ENCODE results near the gene ELMO1. TPM values are rescaled to one million over a fixed set of nuclear protein-coding genes. Genes with fewer than 3 reads are reported as not detected.

The ELMO1 gene
- total RNA-seq, 1 donor from 2014 or later, result 132 TPM

- H3K4me3 Mint-ChIP-seq, result no peak overlapping the region
- peaks cover 43% of the 10 kb centered on the region for H3K36me3 Mint-ChIP-seq (ENCODE audit: low read depth)
- ATAC-seq (ENCODE audit: low read depth) (no peak), DNase-seq (no peak)
- no peaks in the 10 kb centered on the region for H3K9me3 Mint-ChIP-seq
- TF ChIP-seq CTCF (IDR thresholded peaks at IDR 0.05), result no peak
- no peak overlapping the region for H3K27ac Mint-ChIP-seq
- POLR2A ChIA-PET, result no interaction called here
- no peaks in the 10 kb centered on the region for H3K27me3 Mint-ChIP-seq
- no peaks in the 10 kb centered on the region for H3K4me1 Mint-ChIP-seq
- intact Hi-C loops (cut with micrococcal nuclease), result no loop called here
- CTCF ChIA-PET, result no interaction called here
These were observed 536.9 kb downstream of the ELMO1 start for GRCh38 chr7:36911788-36912187.

- ATAC-seq (ENCODE audit: low read depth), result no peak
- POLR2A ChIA-PET, result no interaction called here
These were observed 537.8 kb downstream of the ELMO1 start for GRCh38 chr7:36910859-36911258.

GRCh38 chr7:36910401-36910800, 538.3 kb downstream of the ELMO1 start:
- H3K36me3 Mint-ChIP-seq (ENCODE audit: low read depth), result peaks cover 43% of the 10 kb centered on the region
- no peak for ATAC-seq (ENCODE audit: low read depth)
- CTCF ChIA-PET, result no interaction called here
- POLR2A ChIA-PET, result no interaction called here
- no peaks in the 10 kb centered on the region for H3K4me1 Mint-ChIP-seq
- H3K9me3 Mint-ChIP-seq, result no peaks in the 10 kb centered on the region
- H3K27ac Mint-ChIP-seq, result no peak overlapping the region
- no peaks in the 10 kb centered on the region for H3K27me3 Mint-ChIP-seq
- H3K4me3 Mint-ChIP-seq, result no peak overlapping the region
- no peak for TF ChIP-seq CTCF (IDR thresholded peaks at IDR 0.05)
- intact Hi-C loops (cut with micrococcal nuclease), result no loop called here
- DNase-seq, result no peak

More at GRCh38 chr7:36910859-36911258, 537.8 kb downstream of the ELMO1 start:
- no peak for DNase-seq
- TF ChIP-seq CTCF (IDR thresholded peaks at IDR 0.05), result no peak
- Mint-ChIP-seq H3K27ac (no peak overlapping the region), H3K27me3 (no peaks in the 10 kb centered on the region), H3K4me1 (no peaks in the 10 kb centered on the region), H3K4me3 (no peak overlapping the region), H3K36me3 (ENCODE audit: low read depth) (peaks cover 45% of the 10 kb centered on the region), H3K9me3 (no peaks in the 10 kb centered on the region)
- intact Hi-C loops (cut with micrococcal nuclease), result no loop called here
- CTCF ChIA-PET, result no interaction called here

- Mint-ChIP-seq H3K27ac (no peak overlapping the region), H3K36me3 (ENCODE audit: low read depth) (peaks cover 62% of the 10 kb centered on the region), H3K9me3 (no peaks in the 10 kb centered on the region), H3K4me3 (no peak overlapping the region), H3K27me3 (no peaks in the 10 kb centered on the region), H3K4me1 (no peaks in the 10 kb centered on the region)
- TF ChIP-seq CTCF (IDR thresholded peaks at IDR 0.05), result no peak
- POLR2A ChIA-PET, result no interaction called here
- ATAC-seq (ENCODE audit: low read depth), result no peak
- intact Hi-C loops (cut with micrococcal nuclease), result no loop called here
- CTCF ChIA-PET, result no interaction called here
- no peak for DNase-seq
These were observed 541.6 kb downstream of the ELMO1 start for GRCh38 chr7:36906956-36907635.

- DNase-seq (no peak), ATAC-seq (ENCODE audit: low read depth) (no peak)
- no peak for TF ChIP-seq CTCF (IDR thresholded peaks at IDR 0.05)
- Mint-ChIP-seq H3K27me3 (no peaks in the 10 kb centered on the region), H3K9me3 (no peaks in the 10 kb centered on the region), H3K4me1 (no peaks in the 10 kb centered on the region), H3K36me3 (ENCODE audit: low read depth) (peaks cover 62% of the 10 kb centered on the region), H3K4me3 (no peak overlapping the region), H3K27ac (no peak overlapping the region)
- intact Hi-C loops (cut with micrococcal nuclease), result no loop called here
- ChIA-PET POLR2A (no interaction called here), CTCF (no interaction called here)
These were observed 542.2 kb downstream of the ELMO1 start for GRCh38 chr7:36906448-36906847.

All from activated B cell treated with CpG ODN at 0.5 μM for 24 hours (primary cell).